CD4-positive, alpha-beta T cell treated with Interleukin-17A for 4 hours (primary cell): ENCODE measurements around the gene LYPD5.
A peak's percentile ranks its signal among the peaks of the same experiment; 100 is the strongest.

Experiments used
- DNase-seq: peaks from one replicate; pipeline ENCODE4 v3.0.0-alpha.2; 2020; ENCODE audit warnings: mixed read lengths

Gene LYPD5

GRCh38 chr19:43804432-43804831, 2.2 kb upstream of the LYPD5 start:
- no peak for DNase-seq

- no peak for DNase-seq
These were observed 2.6 kb downstream of the LYPD5 start for GRCh38 chr19:43799502-43800142.

GRCh38 chr19:43798546-43799409, 3.5 kb downstream of the LYPD5 start:
- DNase-seq, result peak; percentile 81

GRCh38 chr19:43798026-43798545, 4.2 kb downstream of the LYPD5 start:
- DNase-seq, result no peak

DNA sequence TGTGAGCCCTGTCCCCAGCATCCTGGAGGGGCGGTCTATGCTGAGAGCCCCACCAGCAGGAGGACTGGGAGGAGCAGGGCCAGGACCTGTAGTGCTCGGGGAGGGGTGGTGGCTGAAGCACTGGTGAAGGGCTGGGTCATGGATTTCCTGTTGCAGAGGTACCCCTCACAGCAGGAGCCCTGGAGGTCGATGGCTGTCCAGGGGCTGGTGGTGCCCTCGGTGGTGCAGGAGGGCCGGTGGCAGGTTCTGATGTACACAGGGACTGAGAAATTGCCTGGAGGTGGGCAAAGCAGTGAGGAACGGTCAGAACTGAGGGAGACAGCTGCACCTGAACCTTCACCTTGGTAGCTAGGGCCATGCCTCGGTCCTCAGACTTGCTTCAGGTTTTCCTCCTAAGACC, 4.7 kb downstream of the LYPD5 start:
- no peak for DNase-seq

- DNase-seq, result no peak
These were observed 5.1 kb downstream of the LYPD5 start for GRCh38 chr19:43797118-43797517.

DNA sequence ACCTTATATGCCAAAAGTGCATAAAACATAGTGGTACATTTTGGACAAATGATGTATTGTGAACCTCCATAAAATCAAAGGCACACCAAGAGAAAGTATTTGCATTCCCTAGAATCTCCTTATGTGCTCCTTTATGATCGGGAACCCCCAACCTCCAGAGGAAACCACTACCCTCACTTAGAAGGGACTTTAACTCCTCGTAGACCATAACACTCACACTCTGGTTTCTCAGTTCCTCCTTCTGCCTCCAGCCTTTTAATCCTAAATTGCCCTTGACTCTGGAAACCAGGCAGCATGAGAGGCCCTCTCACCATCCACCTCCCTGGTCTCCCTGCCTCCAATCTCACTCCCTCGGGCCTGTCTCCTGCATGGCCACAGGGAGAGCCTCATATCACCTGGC, 11.7 kb downstream of the LYPD5 start:
- DNase-seq, result no peak

GRCh38 chr19:43789029-43789428, 13.2 kb downstream of the LYPD5 start:
- peak; percentile 33 for DNase-seq

DNA sequence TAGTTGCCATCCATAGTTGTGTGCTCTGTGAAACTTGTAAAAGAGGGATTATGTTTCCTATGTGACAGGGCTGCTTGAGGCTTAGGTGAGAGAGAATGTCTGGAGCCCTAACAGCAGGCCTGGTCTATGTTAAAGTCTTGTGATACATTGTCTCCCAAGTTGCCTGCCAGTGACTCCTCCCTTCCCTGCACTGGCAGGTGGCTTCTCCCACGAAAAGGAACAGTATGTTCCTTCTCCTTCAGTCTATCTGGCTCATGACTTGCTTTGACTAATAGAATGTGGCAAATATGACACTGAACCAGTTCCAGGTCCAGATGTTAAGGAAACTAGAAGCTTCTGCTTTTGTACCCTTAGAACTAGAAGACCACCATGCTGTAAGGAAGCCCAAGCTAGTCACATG, 15.6 kb downstream of the LYPD5 start:
- DNase-seq, result no peak

- DNase-seq, result peak; percentile 62
These were observed 17.1 kb downstream of the LYPD5 start for GRCh38 chr19:43784981-43785808.

DNA sequence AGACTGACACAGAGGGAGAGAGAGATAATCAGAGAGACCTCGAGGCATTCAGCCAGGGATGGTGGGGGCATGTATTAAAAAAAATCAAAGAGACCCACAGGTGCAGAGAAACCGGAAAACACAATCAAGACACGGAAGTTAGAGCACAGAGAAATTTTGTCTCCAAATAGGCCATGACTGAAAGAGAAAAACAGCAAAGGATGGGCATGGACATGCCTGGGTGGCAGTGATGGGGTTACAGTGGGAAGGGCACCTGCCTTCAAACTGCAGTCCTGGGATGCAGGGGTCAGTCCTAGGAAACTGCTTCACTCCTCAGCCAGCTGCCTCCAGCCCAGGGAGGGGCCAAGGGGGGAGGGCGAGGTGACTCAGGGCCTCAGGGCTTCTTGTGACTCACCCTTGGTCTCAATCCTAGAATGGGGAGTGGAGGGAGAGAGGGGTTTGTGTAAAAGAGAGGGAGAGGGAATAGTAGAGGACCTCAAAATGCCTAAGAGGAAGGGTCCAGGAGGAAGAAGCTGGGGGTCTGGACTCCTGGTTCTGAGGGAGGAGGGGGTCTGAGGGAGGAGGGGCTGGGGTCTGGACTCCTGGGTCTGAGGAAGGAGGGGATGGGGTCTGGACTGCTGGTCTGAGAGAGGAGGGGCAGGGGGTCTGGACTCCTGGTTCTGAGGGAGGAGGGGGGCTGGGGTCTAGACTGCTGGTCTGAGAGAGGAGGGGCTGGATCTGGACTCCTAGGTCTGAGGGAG, 17.8 kb downstream of the LYPD5 start:
- peak; percentile 82 for DNase-seq

GRCh38 chr19:43783636-43784035, 18.6 kb downstream of the LYPD5 start:
- DNase-seq, result no peak

DNA sequence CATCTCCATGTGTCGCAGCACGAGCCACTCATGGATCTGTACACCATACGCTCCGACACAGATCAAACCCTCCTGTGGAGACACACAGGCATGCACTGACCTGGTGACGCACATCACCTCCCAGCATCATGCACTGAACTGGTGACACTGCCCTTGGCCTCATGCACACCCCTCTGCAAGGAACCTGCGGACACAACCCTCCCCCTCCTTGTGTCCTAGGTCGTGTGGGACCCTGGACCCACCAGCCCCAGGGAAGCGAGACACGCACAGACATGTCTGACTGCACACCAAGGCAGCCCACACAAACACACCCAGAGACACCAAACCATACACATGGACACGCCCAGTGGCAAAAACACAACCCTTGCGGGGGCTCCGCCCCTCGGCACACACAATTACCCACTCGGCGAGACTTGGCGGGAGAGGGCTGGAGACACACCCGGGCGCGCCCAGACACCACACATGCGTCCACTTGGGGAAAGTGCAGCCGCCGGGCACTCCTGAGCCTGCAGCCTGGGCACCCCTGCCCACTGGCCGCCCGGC, 19.5 kb downstream of the LYPD5 start:
- no peak for DNase-seq

DNA sequence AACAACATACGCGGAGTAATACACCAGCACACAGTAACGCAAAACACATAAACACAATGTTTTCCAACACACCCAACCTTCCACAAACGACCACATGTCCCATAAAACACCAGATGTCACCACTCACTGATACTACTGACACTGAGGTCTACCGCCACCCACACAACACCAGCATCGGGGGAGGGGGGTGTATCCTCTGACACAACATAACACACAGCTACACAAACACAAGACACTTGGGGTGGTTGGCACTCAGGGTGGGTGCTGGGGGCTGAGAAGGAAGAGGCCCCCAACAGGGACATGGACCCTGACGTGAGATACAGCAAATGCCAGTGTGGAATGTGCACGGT, 20.0 kb downstream of the LYPD5 start:
- DNase-seq, result no peak

- peak; percentile 31 for DNase-seq
These were observed 20.5 kb downstream of the LYPD5 start for GRCh38 chr19:43781630-43782310.

GRCh38 chr19:43780706-43781525, 21.3 kb downstream of the LYPD5 start, which contains the start of gene KCNN4:
KCNN4 (minus strand) TSS chr19:43780973; CDS start chr19:43780861, 112 bp downstream.
- peak; percentile 73 for DNase-seq

DNA sequence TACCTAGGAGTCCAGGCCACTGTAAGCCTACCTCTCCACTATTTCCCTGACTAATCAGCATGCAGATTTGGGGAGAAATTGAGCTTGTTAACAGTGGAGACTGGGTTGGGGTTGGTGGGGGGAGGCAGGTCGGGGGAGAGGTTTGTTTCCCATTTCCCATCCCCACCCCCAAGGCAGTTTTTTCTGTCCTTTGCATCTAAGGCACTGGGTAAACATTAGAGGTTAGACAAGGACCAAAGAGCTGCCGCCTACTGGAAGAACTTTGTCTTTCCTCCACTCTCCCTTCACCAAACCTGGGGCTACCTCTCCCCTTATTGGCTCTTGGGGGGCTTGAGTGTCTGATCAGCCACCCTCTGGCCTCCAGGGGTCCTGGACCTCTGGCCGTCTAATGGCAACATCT, 22.4 kb downstream of the LYPD5 start:
- DNase-seq, result peak; percentile 38

- no peak for DNase-seq
These were observed 23.0 kb downstream of the LYPD5 start for GRCh38 chr19:43779147-43779819.

DNA sequence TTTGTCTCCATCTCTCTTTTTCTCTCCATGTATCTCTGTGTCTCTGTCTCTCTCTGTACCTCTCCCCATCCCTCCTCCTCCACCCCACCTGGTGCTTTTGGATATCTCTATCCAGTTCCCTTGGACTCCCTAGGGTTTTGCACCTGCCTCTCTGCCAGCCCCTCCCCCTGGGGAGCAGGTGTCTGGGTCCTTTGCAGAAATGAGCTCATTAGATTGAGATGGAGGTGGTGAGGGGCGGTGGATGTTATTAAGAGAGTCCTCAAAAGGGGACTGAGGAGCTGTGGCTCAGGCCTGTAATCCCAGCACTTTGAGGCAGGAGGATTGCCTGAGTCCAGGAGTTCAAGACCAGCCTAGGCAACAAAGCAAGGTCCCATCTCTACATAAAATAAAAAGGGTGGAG, 23.6 kb downstream of the LYPD5 start:
- no peak for DNase-seq

- DNase-seq, result peak; percentile 70
These were observed 25.0 kb downstream of the LYPD5 start for GRCh38 chr19:43777163-43777695.
